Measurements from ENCODE around the gene CELA3B.
"Not testable (repeated sequence)": the region's sequence is repeated elsewhere in the genome, so short reads cannot be mapped to it uniquely, and the experiment has no call there.

GRCh38 chr1:21998624-21999294 lies 21.9 kb downstream of the CELA3B start:
- TF ChIP-seq, protein P1, sequence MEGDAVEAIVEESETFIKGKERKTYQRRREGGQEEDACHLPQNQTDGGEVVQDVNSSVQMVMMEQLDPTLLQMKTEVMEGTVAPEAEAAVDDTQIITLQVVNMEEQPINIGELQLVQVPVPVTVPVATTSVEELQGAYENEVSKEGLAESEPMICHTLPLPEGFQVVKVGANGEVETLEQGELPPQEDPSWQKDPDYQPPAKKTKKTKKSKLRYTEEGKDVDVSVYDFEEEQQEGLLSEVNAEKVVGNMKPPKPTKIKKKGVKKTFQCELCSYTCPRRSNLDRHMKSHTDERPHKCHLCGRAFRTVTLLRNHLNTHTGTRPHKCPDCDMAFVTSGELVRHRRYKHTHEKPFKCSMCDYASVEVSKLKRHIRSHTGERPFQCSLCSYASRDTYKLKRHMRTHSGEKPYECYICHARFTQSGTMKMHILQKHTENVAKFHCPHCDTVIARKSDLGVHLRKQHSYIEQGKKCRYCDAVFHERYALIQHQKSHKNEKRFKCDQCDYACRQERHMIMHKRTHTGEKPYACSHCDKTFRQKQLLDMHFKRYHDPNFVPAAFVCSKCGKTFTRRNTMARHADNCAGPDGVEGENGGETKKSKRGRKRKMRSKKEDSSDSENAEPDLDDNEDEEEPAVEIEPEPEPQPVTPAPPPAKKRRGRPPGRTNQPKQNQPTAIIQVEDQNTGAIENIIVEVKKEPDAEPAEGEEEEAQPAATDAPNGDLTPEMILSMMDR (IDR thresholded peaks at IDR 0.05), result not testable (repeated sequence)
- not testable (repeated sequence) for TF ChIP-seq ZFX (IDR thresholded peaks at IDR 0.05; ENCODE audit: borderline replicate concordance)
